Heart left ventricle (tissue), 16 donors: ENCODE data around the gene LPIN2. TPM values are rescaled to one million over a fixed set of nuclear protein-coding genes. Genes with fewer than 3 reads are reported as not detected.
"Not testable (repeated sequence)": the region's sequence is repeated elsewhere in the genome, so short reads cannot be mapped to it uniquely, and the experiment has no call there.

Source experiments
- ATAC-seq, 4 donors: fragments of 200-7000 bp; cut with Tn5 transposase; one replicate each; pipeline ENCODE4 v1.9.1; 2020 to 2022; ENCODE audit warnings: moderate library complexity in 4 of 4, mild to moderate bottlenecking in 3 of 4, moderate number of reproducible peaks in 1 of 4
- DNase-seq, 5 donors: peaks; one replicate each; pipeline ENCODE4 v3.0.0-alpha.2; 2020
- H3K27ac ChIP-seq, 12 donors: fragments of 200-600 bp; sonication (generic) in 4 of 12; one replicate each; pipeline versions ENCODE4 v1.5.0 to v1.8.0; 2016 to 2022; ENCODE audit warnings: mild to moderate bottlenecking in 2 of 12
- H3K27me3 ChIP-seq, 9 donors: fragments of 200-600 bp; sonication (generic) in 2 of 9; one replicate each; pipeline versions ENCODE4 v1.5.1 to v1.8.0; 2016 to 2022; ENCODE audit warnings: mild to moderate bottlenecking in 3 of 9
- H3K36me3 ChIP-seq, 9 donors: fragments of 200-600 bp; sonication (generic) in 2 of 9; one replicate each; pipeline versions ENCODE4 v1.5.0 to v1.8.0; 2018 to 2022; ENCODE audit warnings: mild to moderate bottlenecking in 2 of 9
- H3K4me1 ChIP-seq, 12 donors: fragments of 200-600 bp; sonication (generic) in 4 of 12; one replicate each; pipeline versions ENCODE4 v1.5.0 to v1.8.0; 2016 to 2022; ENCODE audit warnings: mild to moderate bottlenecking in 3 of 12
- H3K4me3 ChIP-seq, 12 donors: fragments of 200-600 bp; sonication (generic) in 4 of 12; one replicate each; pipeline versions ENCODE4 v1.5.0 to v1.8.0; 2017 to 2022; ENCODE audit warnings: mild to moderate bottlenecking in 9 of 12, moderate library complexity in 4 of 12
- H3K9me3 ChIP-seq, 12 donors: fragments of 200-600 bp; sonication (generic) in 4 of 12; one replicate each; pipeline versions ENCODE4 v1.5.0 to v1.8.0; 2016 to 2022; ENCODE audit warnings: mild to moderate bottlenecking in 1 of 12
- POLR2A ChIP-seq, 2 donors: fragments of 450-650 bp; IDR thresholded peaks; one replicate each; pipeline ENCODE4 v1.6.1; 2017; ENCODE audit warnings: antibody characterized with exemption in 2 of 2, mild to moderate bottlenecking in 2 of 2, moderate library complexity in 2 of 2
- WGBS, 4 donors: extraction: QIAGEN DNeasy Blood & Tissue Kit in 2 of 4; methylation state at CpG; one replicate each; pipeline versions ENCODE4 v1.1.5 to v1.1.7; 2013 to 2018; 5-methylcytosine and 5-hydroxymethylcytosine counted together
- intact Hi-C, 10 donors: fragments of 100-400 bp; cut with DNase I; formaldehyde crosslinking; loops; one replicate each; pipeline versions ENCODE4 v1.11.1 to v1.14.2; 2022
- polyA plus RNA-seq, 2 donors: library from polyadenylated mRNA; stranded (reverse); fragments of 200-250 nt; gene quantifications; one replicate each; pipeline ENCODE4 v1.2.3, GENCODE V29; 2013
- total RNA-seq, 9 donors: library from RNA; depleted of rRNA in 2 of 9; stranded (reverse); fragments of >200 nt in 2 of 9; fragmentation: NEBNext Ultra II Directional in 3 of 9; extraction: Animal tissue kit (Norgen Biotek cat#: 25700) in 3 of 9; gene quantifications; one replicate each; pipeline versions ENCODE4 v1.1.0 to v1.2.4, GENCODE V29; 2016 to 2023
- TF ChIP-seq, protein P1 (sequence below), 12 donors: fragments of 200-600 bp; sonication (generic) in 4 of 12; IDR thresholded peaks; one replicate each; pipeline versions ENCODE4 v1.5.0 to v1.8.0; 2018 to 2022; ENCODE audit warnings: antibody characterized with exemption in 12 of 12, mild to moderate bottlenecking in 5 of 12
- donor health status: ischemic (EF 13 %, LVEDD 7.1; RV severe dilation, severe dysfunction).
- donor health status: healthy with polysubstance abuse.
- donor health status: DM: no; HTN: yes; CAD: no.
- donor health status: DM: no; HTN: no; CAD: no.
- donor health status: ischemic (EF 25% LVEDD 6.9; RV normal size, moderate dysfunction).
- donor health status: ischemic (EF 25% LVEDD 5.7; RV mildly dilated, moderate dysfunction).
- donor health status: healthy.
- donor health status: DM: yes; HTN: yes; CAD: no.
- donor health status: ischemic (EF 35%, LVEDD 5.7; RV mildly dilated, moderate dysfunction).
- donor health status: nonischemic (EF 11% LVEDD 7.7; RV severe dilation, severe dysfunction).
- donor health status: DM: yes; HTN: yes; CAD: no.
- donor health status: PGD.
- donor health status: ischemic (EF 29% LVEDD 5.4; RV normal size, mild dysfunction).
- donor health status: nonischemic (EF 23%, LVEDD 6.1; RV moderate dilation, normal function).

The LPIN2 gene
- total and polyA plus RNA-seq, 11 donors: 1.9 to 21.6 (median 10.9) TPM

DNA sequence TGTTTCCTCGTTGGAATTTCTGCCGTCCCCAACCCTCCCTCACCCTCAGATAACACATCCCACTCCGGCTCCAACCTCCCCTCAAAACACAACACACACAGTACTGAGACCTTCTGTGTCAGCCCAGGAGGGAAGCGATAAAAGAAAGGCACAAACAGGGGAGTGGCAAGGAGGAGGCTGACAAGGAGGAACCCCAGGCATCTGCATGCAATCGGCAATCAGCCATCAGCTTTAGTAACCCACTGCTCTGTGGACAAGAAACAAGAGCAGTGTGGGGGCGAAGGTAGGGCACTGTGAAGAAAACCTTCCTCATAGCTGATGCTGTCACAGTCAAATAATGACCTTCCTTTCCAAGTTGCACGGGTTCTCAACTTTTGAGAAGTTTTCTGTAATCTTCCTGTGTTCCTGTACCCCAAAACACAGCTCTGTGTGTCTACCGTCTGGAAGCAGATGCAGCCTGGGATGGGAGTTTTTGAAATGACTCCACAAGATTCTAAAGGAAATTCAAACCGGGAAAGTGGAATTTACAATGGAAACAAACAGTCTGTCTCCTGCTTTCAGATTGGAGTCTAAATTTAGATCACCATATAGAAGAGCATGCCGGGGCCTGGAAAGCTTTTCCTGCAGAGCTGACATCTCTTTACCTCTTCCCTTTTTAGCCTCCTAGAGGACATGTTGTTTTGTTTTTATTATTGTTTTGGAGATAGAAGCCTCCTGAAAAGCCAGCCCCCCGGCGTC lies 16.4 kb upstream of the LPIN2 start:
- no peaks in the 10 kb centered on the region for H3K36me3 ChIP-seq
- H3K4me1 ChIP-seq: peaks cover 0 to 22% (median 7%) of the 10 kb centered on the region in 12 donors
- WGBS, 4 donors: 25 to 34% (median 28%) methylated on average over 12 of the region's 12 CpGs
- H3K27me3 ChIP-seq: no peaks in the 10 kb centered on the region
- no peak overlapping the region for H3K4me3 ChIP-seq
- H3K27ac ChIP-seq: peak overlapping the region in 5 of 12 donors; percentile 24 to 64 (median 34)
- TF ChIP-seq, protein P1, sequence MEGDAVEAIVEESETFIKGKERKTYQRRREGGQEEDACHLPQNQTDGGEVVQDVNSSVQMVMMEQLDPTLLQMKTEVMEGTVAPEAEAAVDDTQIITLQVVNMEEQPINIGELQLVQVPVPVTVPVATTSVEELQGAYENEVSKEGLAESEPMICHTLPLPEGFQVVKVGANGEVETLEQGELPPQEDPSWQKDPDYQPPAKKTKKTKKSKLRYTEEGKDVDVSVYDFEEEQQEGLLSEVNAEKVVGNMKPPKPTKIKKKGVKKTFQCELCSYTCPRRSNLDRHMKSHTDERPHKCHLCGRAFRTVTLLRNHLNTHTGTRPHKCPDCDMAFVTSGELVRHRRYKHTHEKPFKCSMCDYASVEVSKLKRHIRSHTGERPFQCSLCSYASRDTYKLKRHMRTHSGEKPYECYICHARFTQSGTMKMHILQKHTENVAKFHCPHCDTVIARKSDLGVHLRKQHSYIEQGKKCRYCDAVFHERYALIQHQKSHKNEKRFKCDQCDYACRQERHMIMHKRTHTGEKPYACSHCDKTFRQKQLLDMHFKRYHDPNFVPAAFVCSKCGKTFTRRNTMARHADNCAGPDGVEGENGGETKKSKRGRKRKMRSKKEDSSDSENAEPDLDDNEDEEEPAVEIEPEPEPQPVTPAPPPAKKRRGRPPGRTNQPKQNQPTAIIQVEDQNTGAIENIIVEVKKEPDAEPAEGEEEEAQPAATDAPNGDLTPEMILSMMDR (IDR thresholded peaks at IDR 0.05): no peak
- no peak for TF ChIP-seq POLR2A (IDR thresholded peaks at IDR 0.05)
- H3K9me3 ChIP-seq: no peaks in the 10 kb centered on the region
- peak; percentile 29 to 56 (median 41) for ATAC-seq
- intact Hi-C loops: no loop called here
- DNase-seq: no peak

DNA sequence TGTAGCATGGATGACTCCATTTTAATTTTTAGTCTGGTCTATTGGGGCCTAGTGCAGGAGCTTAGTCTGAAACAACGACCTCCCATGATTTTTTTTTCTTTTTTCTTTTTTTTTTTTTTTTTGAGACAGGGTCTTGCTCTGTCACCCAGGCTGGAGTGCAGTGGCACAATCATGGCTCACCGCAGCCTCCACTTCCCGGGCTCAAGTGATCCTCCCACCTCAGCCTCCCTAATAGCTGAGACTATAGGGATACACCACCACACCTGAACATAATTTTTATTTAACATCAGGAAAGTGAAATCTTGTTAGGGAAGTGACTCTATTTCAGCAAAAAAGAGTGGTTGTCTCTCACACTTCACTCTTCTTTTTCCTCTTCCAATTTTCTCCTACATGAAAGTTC lies 15.2 kb upstream of the LPIN2 start:
- ATAC-seq, intact Hi-C loops, H3K4me3 ChIP-seq, H3K27me3 ChIP-seq, H3K9me3 ChIP-seq, DNase-seq, H3K36me3 ChIP-seq: not testable (repeated sequence)
- Histone ChIP-seq H3K4me1 (peaks cover 0 to 22% (median 7%) of the 10 kb centered on the region in 12 donors), H3K27ac (peak overlapping the region in 1 of 12 donors; percentile 32)
- 81 to 98% (median 92%) methylated on average over 3 of the region's 3 CpGs for WGBS, 4 donors

DNA sequence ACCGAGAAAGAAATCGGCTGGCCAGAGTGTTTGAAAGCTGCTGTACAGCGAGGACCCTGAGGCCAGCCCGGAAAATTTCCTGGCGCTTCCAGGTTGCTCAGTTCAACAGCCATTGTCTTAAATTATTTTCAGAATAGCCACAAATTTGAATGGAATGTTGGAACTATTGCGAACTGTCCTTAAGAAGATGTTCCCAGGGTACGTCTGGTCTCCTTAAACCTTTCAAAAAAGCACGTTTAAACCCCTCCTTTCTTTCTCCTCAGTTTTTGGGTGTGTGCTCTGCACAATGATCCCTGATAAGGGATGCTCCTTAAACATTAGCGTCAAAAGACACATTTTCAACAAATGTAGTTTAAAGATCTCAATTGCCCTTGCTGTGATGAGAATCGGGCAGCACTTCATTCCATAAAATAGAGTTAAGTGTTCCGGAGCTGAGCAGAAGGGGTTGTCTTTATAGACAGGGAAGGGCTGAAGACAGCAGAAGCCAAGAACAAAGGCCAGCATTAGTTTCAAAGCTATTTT lies 14.5 kb upstream of the LPIN2 start:
- intact Hi-C loops: no loop called here
- peaks cover 0 to 22% (median 7%) of the 10 kb centered on the region in 12 donors for H3K4me1 ChIP-seq
- H3K27me3 ChIP-seq: no peaks in the 10 kb centered on the region
- 63 to 73% (median 67%) methylated on average over 11 of the region's 11 CpGs for WGBS, 4 donors
- DNase-seq (no peak), ATAC-seq (no peak)
- H3K36me3 ChIP-seq: no peaks in the 10 kb centered on the region
- no peaks in the 10 kb centered on the region for H3K9me3 ChIP-seq
- peak overlapping the region in 1 of 12 donors; percentile 32 for H3K27ac ChIP-seq
- TF ChIP-seq, protein P1 (IDR thresholded peaks at IDR 0.05): no peak
- TF ChIP-seq POLR2A (IDR thresholded peaks at IDR 0.05): no peak
- H3K4me3 ChIP-seq: no peak overlapping the region

DNA sequence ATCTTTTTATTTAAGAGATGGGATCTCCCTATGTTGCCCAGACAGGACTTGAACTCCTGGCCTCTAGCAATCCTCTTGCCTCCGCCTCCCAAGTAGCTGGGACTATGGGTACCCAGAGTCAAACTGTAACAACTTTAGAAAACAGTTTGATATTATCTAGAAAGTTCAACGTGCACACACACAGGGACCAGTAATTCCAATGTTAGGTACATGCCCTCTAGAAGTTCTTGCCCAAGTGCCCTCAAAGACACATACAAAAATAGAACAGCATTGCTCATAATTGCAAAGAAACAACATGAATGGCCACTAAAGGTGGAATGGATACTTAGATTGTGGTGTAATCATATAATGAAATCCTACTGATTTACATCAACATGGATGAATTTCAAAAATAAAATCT lies 12.6 kb upstream of the LPIN2 start:
- peak in 2 of 4 donors; percentile 44 to 49 for ATAC-seq
- TF ChIP-seq POLR2A (IDR thresholded peaks at IDR 0.05): no peak
- TF ChIP-seq, protein P1 (IDR thresholded peaks at IDR 0.05): no peak
- Histone ChIP-seq H3K27me3 (no peaks in the 10 kb centered on the region), H3K36me3 (no peaks in the 10 kb centered on the region), H3K27ac (no peak overlapping the region), H3K9me3 (no peaks in the 10 kb centered on the region), H3K4me1 (peaks cover 0 to 22% (median 7%) of the 10 kb centered on the region in 12 donors), H3K4me3 (no peak overlapping the region)
- intact Hi-C loops: no loop called here
- WGBS, 4 donors: 62 to 74% (median 72%) methylated on average over 2 of the region's 2 CpGs
- DNase-seq: no peak

DNA sequence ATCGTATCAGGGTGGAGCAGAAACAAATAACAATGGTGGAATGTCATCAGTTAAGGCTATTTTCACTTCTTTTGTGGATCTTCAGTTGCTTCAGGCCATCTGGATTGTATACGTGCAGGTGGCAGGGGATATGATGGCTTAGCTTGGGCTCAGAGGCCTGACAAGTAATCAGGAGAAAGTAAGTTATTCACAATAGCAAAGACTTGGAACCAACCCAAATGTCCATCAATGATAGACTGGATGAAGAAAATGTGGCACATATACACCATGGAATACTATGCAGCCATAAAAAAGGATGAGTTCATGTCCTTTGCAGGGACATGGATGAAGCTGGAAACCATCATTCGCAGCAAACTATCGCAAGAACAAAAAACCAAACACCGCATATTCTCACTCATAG lies 10.7 kb upstream of the LPIN2 start:
- H3K27ac ChIP-seq, H3K9me3 ChIP-seq, DNase-seq, H3K27me3 ChIP-seq, ATAC-seq, H3K36me3 ChIP-seq, H3K4me3 ChIP-seq, intact Hi-C loops: not testable (repeated sequence)
- peaks cover 0 to 11% (median 0%) of the 10 kb centered on the region in 12 donors for H3K4me1 ChIP-seq
- WGBS, 4 donors: 94 to 98% (median 96%) methylated on average over 5 of the region's 5 CpGs
